GM12873 (cell line): Measurements from ENCODE around the gene SULF2.

Experiments used
- TF ChIP-seq, protein P1 (sequence below): IDR thresholded peaks from 2 replicates; pipeline ENCODE4 v1.5.1; 2012; ENCODE audit warnings: low read depth, mild to moderate bottlenecking, moderate library complexity, low read length, control low read depth; ENCODE audit not compliant: insufficient read depth; ENCODE audit errors: missing control alignments

Gene SULF2

DNA sequence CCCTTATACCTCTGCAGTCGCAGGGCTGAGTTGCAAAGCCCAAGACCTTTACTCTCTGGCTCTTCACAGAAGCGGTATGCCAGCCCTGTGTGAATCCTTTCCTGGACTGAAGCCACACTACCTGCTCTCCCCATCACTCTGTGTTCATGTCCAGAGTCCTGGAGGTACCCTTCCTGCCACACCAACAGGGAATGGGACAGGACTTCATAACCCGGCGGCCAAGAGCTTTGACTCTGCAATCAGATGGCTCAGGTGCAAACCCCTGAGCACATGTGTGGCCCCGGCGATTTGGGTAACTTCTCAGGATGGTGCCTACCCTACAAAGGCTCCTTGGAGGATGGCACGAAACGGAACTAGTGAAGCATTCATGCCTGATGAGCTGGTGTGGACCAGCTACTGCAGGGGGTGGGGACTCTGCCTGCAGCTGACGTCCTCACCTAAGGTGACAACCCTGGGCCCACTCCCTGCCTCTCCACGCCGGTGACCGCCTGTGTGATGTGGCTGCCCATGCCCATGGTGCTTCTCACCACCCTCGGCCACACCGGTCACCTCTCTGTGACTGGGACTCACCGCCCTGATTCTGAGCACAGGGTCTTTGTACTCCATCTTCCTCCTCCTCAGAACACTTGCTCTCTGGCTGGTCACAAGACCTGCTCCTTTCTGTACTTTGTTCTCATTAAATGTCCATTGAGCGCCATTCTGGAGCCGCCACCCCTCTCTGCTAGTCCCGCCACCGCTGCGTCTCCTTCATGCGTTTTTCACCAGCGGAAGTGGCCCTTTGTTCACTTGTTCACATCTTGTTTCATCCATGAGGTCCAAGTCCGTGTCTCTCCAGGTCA is 116.7 kb downstream of the SULF2 start:
- TF ChIP-seq, protein P1, sequence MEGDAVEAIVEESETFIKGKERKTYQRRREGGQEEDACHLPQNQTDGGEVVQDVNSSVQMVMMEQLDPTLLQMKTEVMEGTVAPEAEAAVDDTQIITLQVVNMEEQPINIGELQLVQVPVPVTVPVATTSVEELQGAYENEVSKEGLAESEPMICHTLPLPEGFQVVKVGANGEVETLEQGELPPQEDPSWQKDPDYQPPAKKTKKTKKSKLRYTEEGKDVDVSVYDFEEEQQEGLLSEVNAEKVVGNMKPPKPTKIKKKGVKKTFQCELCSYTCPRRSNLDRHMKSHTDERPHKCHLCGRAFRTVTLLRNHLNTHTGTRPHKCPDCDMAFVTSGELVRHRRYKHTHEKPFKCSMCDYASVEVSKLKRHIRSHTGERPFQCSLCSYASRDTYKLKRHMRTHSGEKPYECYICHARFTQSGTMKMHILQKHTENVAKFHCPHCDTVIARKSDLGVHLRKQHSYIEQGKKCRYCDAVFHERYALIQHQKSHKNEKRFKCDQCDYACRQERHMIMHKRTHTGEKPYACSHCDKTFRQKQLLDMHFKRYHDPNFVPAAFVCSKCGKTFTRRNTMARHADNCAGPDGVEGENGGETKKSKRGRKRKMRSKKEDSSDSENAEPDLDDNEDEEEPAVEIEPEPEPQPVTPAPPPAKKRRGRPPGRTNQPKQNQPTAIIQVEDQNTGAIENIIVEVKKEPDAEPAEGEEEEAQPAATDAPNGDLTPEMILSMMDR = no peak

DNA sequence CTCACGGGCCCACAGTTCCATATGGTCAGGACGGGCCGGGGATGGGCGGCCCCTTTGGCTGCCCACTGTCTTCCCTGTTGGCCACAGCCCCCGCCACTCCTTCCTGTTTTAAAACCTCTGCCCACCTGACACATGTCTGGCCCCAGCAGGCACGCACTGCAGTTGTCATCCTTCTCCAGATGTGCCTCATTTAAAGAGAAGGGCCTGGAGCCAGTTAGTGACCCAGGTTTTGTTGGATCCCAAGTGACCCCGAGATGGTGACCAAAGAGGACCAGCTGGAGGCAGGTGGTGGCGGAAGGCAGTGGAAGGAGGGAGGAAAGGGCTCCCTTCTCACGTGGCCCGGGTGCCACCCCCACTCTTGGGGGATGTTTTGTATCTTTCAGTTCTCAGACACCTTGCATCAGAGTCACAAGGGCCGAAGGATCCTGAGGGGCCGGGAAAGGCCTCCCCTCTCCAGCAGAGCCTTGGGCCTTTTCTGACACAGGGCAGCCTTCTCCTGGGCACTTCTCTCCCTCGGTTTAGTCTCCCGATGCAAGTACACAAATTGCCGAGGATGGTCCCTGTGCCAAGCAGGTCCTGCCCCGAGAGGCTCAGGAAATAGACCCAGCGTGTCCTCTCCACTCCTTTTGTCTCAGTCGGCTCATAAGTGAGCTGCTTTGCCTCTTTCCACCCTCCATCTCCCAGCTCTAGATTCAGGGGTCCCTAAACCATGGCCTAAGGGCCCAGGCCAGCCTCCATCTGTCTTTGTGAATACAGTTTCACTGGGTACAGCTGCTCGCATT is 117.6 kb downstream of the SULF2 start:
- TF ChIP-seq, protein P1 = no peak

DNA sequence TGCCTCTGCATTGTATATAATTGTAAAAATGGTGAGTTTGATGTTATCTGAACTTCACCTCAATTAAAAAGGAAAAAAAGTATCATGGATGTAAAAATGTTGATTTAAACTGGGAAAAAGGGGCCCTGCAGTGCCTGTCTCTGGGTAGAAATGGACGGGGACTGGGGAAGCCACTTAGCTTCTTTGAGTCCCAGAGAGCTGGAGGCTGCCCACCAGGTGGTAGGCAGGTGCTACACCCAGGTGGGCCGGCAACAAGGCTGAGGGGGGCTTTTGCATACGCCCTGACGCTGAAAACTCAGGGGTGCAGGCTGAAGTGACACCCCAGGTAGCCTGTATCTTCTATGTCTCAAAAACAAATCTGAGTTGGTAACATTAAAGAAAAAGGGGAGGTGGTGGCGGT is 118.2 kb downstream of the SULF2 start:
- TF ChIP-seq, protein P1 = no peak

DNA sequence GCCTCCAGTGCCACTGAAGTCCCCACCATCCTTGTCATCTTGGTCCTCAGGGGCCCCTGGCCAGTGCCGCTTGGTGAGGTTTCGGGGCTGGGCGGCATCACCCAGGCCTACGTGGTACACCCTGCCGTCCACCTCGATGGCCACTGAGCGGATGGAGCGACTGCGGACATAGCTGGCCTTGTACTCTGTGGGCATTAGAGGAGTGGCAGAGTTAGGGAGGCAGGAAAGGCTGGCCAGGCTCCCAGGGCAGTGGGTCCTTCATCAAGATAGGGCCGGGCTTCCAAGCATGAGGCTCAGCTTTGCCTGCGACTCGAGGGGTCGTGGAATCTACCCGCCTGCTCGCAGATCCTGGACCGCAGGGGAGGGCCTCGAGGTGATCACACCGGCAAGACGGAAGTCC is 119.0 kb downstream of the SULF2 start:
- TF ChIP-seq, protein P1 = no peak

DNA sequence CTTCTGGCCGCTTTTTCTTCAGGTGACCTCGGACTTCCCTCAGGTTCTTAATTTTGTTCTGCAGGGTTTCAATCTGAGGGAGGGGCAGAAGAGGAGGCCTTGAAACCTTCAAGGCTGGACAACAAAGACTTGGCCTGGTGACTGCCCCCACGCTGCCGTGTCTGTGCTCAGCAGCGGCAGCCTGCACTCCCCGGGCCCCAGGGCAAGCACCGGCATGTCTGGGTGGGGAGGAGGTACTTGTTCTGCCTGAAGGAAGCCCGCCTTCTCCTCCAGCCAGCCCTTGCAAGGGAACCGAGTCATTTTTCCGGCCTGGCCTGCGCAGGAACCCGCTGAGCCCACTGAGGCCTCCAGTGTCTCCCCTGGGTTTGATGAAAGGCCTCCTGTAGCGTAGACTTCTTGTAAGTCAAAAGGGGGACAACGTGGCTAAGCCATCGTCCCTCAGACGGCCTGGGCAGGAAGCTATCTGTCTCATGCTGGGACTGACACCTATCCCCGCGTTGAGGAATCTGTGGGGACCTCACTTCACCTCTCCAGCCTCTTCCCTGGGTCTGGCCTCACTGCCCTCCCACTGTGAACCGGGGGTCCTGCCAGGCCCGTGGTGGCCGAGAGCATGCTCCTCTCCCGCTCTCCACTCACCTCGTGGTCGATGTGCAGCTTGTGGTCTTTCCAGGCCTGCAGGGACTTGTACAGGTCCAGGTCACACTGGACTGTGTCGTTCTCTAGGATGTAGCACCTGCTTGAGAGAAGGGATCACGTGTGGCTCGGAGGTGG is 119.9 kb downstream of the SULF2 start:
- TF ChIP-seq, protein P1 = no peak

DNA sequence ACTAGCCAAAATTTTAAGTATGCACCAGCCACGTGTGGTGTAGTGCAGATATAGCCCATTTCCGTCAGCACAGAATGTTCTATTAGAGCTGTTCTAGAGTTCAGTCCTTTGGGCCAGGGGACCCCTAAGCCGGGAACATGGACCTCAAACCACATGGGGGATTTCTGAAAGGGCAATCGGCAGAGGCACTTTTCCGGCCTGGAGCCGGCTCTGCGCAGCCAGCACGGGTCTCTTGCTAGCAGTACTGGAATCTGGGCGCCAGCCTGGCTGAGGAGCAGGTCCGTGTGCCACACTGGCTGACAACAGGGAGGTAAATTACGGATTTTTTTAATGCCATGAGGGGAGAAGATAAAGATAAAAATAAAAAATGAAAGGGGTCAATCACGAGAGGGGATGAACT is 120.5 kb downstream of the SULF2 start:
- TF ChIP-seq, protein P1 = no peak

DNA sequence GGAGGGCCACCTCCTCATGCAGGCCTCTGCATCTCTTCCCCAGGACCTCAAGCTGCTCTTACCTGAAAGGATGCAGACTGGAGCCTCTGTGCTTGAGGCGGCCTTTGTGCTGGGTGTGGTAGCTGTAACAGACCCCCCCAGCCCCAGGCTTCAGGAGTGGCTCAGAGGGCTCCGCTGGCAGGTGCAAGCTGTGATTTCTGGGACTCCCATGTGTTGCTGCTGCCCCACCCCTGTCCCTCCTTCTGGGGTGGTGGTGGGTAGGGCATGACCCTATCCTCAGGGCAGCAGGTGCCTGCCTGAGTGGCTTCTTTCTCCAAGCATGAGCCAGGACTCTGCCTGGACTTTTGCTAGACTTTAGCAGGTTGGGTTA is 121.2 kb downstream of the SULF2 start:
- TF ChIP-seq, protein P1 = no peak
